Memory B cell (primary cell): ENCODE measurements around the gene PC.

Experiments used
- ATAC-seq: fragments of 150-1000 bp; cut with Tn5 transposase; 2 replicates; pipeline ENCODE4 v1.10.0; 2021; ENCODE audit warnings: low read depth, mild to moderate bottlenecking, moderate library complexity
- DNase-seq, 2 donors: peaks; one replicate each; pipeline ENCODE4 v3.0.0; 2022; ENCODE audit warnings: low spot score in 2 of 2
- H3K27ac Mint-ChIP-seq: one replicate; pipeline ENCODE4 v1.8.0; 2022; ENCODE audit warnings: mild to moderate bottlenecking, moderate library complexity, mixed read lengths
- H3K27me3 Mint-ChIP-seq: one replicate; pipeline ENCODE4 v1.8.0; 2022; ENCODE audit warnings: mixed read lengths
- H3K36me3 Mint-ChIP-seq: one replicate; pipeline ENCODE4 v1.8.0; 2022; ENCODE audit warnings: mild to moderate bottlenecking, mixed read lengths
- H3K4me1 Mint-ChIP-seq: one replicate; pipeline ENCODE4 v1.8.0; 2022; ENCODE audit warnings: mixed read lengths
- H3K4me3 Mint-ChIP-seq: one replicate; pipeline ENCODE4 v1.8.0; 2022; ENCODE audit warnings: mild to moderate bottlenecking, moderate library complexity, mixed read lengths
- H3K9me3 Mint-ChIP-seq: one replicate; pipeline ENCODE4 v1.8.0; 2022; ENCODE audit warnings: mixed read lengths

The PC gene

GRCh38 chr11:66863428-66864125 lies 94.6 kb downstream of the PC start:
- no peaks in the 10 kb centered on the region for H3K27me3 Mint-ChIP-seq

GRCh38 chr11:66862559-66863037 lies 95.6 kb downstream of the PC start:
- Mint-ChIP-seq H3K27me3 (no peaks in the 10 kb centered on the region), H3K4me1 (peaks cover 10% of the 10 kb centered on the region), H3K36me3 (peaks cover 2% of the 10 kb centered on the region), H3K27ac (no peak overlapping the region), H3K9me3 (no peaks in the 10 kb centered on the region), H3K4me3 (no peak overlapping the region)
- ATAC-seq (no peak), DNase-seq (no peak)

More at GRCh38 chr11:66863428-66864125, 94.6 kb downstream of the PC start:
- peaks cover 11% of the 10 kb centered on the region for H3K4me1 Mint-ChIP-seq
- peak overlapping the region; percentile 8 for H3K4me3 Mint-ChIP-seq
- DNase-seq: no peak
- H3K27ac Mint-ChIP-seq: no peak overlapping the region
- ATAC-seq: no peak
- no peaks in the 10 kb centered on the region for H3K36me3 Mint-ChIP-seq
- H3K9me3 Mint-ChIP-seq: no peaks in the 10 kb centered on the region

GRCh38 chr11:66861774-66862558 lies 96.2 kb downstream of the PC start:
- no peak for DNase-seq
- no peaks in the 10 kb centered on the region for H3K9me3 Mint-ChIP-seq
- ATAC-seq: no peak
- H3K27me3 Mint-ChIP-seq: no peaks in the 10 kb centered on the region
- H3K4me1 Mint-ChIP-seq: peaks cover 10% of the 10 kb centered on the region
- H3K4me3 Mint-ChIP-seq: no peak overlapping the region
- H3K27ac Mint-ChIP-seq: no peak overlapping the region
- H3K36me3 Mint-ChIP-seq: peaks cover 2% of the 10 kb centered on the region

- DNase-seq (no peak), ATAC-seq (no peak)
- Mint-ChIP-seq H3K9me3 (no peaks in the 10 kb centered on the region), H3K27me3 (no peaks in the 10 kb centered on the region), H3K36me3 (peaks cover 2% of the 10 kb centered on the region), H3K4me1 (peaks cover 10% of the 10 kb centered on the region), H3K4me3 (no peak overlapping the region), H3K27ac (no peak overlapping the region)
Measured at GRCh38 chr11:66861038-66861773, 97.0 kb downstream of the PC start.

GRCh38 chr11:66860449-66860831 lies 97.7 kb downstream of the PC start:
- Mint-ChIP-seq H3K27ac (no peak overlapping the region), H3K36me3 (peaks cover 2% of the 10 kb centered on the region), H3K27me3 (no peaks in the 10 kb centered on the region), H3K9me3 (no peaks in the 10 kb centered on the region), H3K4me1 (peaks cover 14% of the 10 kb centered on the region), H3K4me3 (no peak overlapping the region)
- DNase-seq: no peak
- ATAC-seq: no peak

GRCh38 chr11:66859686-66860448 lies 98.3 kb downstream of the PC start:
- no peak for ATAC-seq
- peaks cover 2% of the 10 kb centered on the region for H3K36me3 Mint-ChIP-seq
- no peaks in the 10 kb centered on the region for H3K27me3 Mint-ChIP-seq
- H3K9me3 Mint-ChIP-seq: no peaks in the 10 kb centered on the region
- DNase-seq: no peak
- no peak overlapping the region for H3K4me3 Mint-ChIP-seq
- no peak overlapping the region for H3K27ac Mint-ChIP-seq
- H3K4me1 Mint-ChIP-seq: peaks cover 12% of the 10 kb centered on the region

- DNase-seq: no peak
- Mint-ChIP-seq H3K4me1 (peaks cover 5% of the 10 kb centered on the region), H3K36me3 (peaks cover 2% of the 10 kb centered on the region), H3K27me3 (no peaks in the 10 kb centered on the region), H3K4me3 (peak overlapping the region; percentile 46), H3K9me3 (no peaks in the 10 kb centered on the region), H3K27ac (no peak overlapping the region)
- ATAC-seq: no peak
Measured at GRCh38 chr11:66858939-66859685, 99.1 kb downstream of the PC start.

GRCh38 chr11:66858186-66858938 lies 99.8 kb downstream of the PC start:
- H3K9me3 Mint-ChIP-seq: no peaks in the 10 kb centered on the region
- peaks cover 2% of the 10 kb centered on the region for H3K36me3 Mint-ChIP-seq
- no peak overlapping the region for H3K27ac Mint-ChIP-seq
- H3K4me3 Mint-ChIP-seq: peak overlapping the region; percentile 51
- peaks cover 7% of the 10 kb centered on the region for H3K4me1 Mint-ChIP-seq
- ATAC-seq: no peak
- H3K27me3 Mint-ChIP-seq: no peaks in the 10 kb centered on the region
- no peak for DNase-seq

GRCh38 chr11:66857927-66858185 lies 100.3 kb downstream of the PC start:
- DNase-seq: no peak
- H3K4me1 Mint-ChIP-seq: peaks cover 7% of the 10 kb centered on the region
- H3K36me3 Mint-ChIP-seq: peaks cover 2% of the 10 kb centered on the region
- no peak overlapping the region for H3K27ac Mint-ChIP-seq
- H3K4me3 Mint-ChIP-seq: peak overlapping the region; percentile 51
- no peaks in the 10 kb centered on the region for H3K9me3 Mint-ChIP-seq
- no peaks in the 10 kb centered on the region for H3K27me3 Mint-ChIP-seq
- ATAC-seq: no peak

GRCh38 chr11:66857234-66857926 lies 100.8 kb downstream of the PC start:
- no peak for ATAC-seq
- DNase-seq: no peak
- Mint-ChIP-seq H3K27me3 (no peaks in the 10 kb centered on the region), H3K4me3 (peak overlapping the region; percentile 75), H3K4me1 (peaks cover 7% of the 10 kb centered on the region), H3K27ac (no peak overlapping the region), H3K36me3 (peaks cover 2% of the 10 kb centered on the region), H3K9me3 (no peaks in the 10 kb centered on the region)

GRCh38 chr11:66856496-66857233 lies 101.5 kb downstream of the PC start, which contains the start of gene LRFN4:
LRFN4 (plus strand) TSS chr11:66857064; CDS start chr11:66857745, 681 bp downstream.
- DNase-seq: peak in 1 of 2 donors; percentile 75
- Mint-ChIP-seq H3K4me1 (peaks cover 11% of the 10 kb centered on the region), H3K27ac (no peak within 1 kb of the TSS), H3K27me3 (no peaks in the 10 kb centered on the region), H3K4me3 (peak within 1 kb of the TSS; percentile 89), H3K36me3 (peaks cover 2% of the 10 kb centered on the region), H3K9me3 (no peaks in the 10 kb centered on the region)
- peak; percentile 64 for ATAC-seq
